ENCODE data around the gene IRGC.

Gene IRGC

DNA sequence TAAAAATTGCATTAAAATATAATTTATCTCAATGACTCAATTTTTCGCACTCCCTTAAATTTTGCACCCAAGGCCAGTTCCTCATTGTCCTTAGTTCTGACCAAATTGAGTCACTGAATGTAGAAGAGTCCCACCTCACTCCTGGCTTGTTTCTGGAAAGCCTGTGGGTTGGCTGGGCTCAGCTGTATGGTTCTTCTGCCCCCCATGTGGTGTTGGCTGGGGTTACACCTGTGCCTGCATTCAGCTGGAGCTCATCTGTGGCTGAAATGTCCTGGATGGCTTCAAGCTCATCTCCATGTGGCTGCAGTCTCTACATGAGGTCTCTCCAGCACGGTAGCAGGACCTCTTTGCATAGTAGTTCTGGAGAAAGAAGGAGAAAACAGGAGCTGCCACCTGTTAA is 7.2 kb upstream of the IRGC start:
- POLR2A ChIA-PET (ENCODE audit: low non-redundant PET), result no interaction called here
- no peak for TF ChIP-seq CTCF (conservative IDR thresholded peaks at IDR 0.05; ENCODE audit: low read depth)
- no peak overlapping the region for H3K27ac ChIP-seq
- CTCF ChIA-PET, result no interaction called here
- DNase-seq (ENCODE audit: low spot score), result no peak

DNA sequence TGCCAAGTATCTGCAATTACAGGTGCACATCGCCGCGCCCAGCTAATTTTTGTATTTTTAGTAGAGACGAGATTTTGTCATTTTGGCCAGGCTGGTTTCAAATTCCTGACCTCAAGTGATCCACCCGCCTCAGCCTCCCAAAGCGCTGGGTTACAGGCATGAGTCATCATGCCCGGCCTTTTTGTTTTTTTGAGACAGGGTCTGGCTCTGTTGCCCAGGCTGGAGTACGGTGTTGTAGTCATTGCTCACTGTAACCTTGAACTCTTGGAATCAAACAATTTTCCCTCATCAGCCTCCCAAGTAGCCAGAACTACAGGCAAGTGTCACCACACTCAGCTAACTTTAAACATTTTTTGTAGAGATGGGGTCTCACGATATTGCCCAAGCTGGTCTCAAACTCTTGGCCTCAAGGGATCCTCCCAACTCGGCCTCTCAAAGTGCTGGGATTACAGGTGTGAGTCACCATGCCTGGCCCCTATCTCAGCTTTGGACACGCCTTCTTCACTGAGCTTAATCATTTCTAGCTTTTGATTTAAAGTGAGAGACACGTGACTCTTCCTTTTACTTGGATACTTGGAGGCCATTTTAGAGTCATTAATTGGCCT is 4.0 kb upstream of the IRGC start:
- ChIA-PET POLR2A (ENCODE audit: low non-redundant PET) (no interaction called here), CTCF (no interaction called here)
- TF ChIP-seq CTCF (conservative IDR thresholded peaks at IDR 0.05; ENCODE audit: low read depth), result no peak

DNA sequence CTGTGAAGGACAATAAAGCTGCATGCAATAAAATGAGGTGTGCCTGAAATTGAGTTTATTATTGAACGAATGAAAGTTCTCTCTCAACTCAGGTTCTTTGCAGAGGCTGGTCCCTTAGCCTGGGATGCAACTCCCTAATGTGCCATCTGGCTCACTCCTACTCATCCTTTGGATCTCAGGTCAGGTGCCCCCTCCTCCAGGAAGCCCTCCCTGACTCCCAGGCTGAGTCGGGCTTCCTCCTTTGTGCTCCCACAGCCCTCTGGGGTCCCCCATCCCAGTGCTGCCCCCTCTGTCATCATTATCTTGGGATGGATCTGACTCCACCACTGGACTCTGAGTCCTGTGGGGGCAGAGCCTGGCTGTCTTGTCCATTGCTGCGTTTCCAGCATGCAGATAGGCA is 2.7 kb upstream of the IRGC start:
- CTCF ChIA-PET, result no interaction called here
- no peak overlapping the region for H3K27ac ChIP-seq
- POLR2A ChIA-PET (ENCODE audit: low non-redundant PET), result no interaction called here
- DNase-seq (ENCODE audit: low spot score), result no peak
- no peak for TF ChIP-seq CTCF (conservative IDR thresholded peaks at IDR 0.05; ENCODE audit: low read depth)

More for the DNA sequence above, 4.0 kb upstream of the IRGC start:
- DNase-seq (ENCODE audit: low spot score), result no peak
- H3K27ac ChIP-seq, result no peak overlapping the region

- ChIA-PET CTCF (no interaction called here), POLR2A (ENCODE audit: low non-redundant PET) (no interaction called here)
- H3K27ac ChIP-seq, result no peak overlapping the region
- no peak for TF ChIP-seq CTCF (conservative IDR thresholded peaks at IDR 0.05; ENCODE audit: low read depth)
- DNase-seq (ENCODE audit: low spot score), result no peak
Observed at GRCh38 chr19:43718627-43719377, 2.9 kb downstream of the IRGC start.

DNA sequence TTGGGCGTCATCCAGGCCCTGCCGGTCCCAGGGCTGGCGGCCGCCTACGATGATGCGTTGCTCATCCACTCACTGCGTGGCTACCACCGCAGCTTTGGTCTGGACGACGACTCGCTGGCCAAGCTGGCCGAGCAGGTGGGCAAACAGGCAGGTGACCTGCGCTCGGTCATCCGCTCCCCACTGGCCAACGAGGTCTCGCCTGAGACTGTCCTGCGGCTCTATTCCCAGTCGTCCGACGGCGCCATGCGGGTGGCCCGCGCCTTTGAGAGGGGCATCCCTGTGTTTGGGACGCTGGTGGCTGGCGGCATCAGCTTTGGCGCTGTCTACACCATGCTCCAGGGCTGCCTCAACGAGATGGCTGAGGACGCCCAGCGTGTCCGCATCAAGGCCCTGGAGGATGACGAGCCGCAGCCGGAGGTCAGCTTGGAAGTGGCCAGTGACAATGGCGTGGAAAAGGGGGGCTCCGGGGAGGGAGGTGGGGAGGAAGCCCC is 3.5 kb downstream of the IRGC start:
- CTCF ChIA-PET, result interaction anchor here (0.6 kb wide), 1 partner anchor 818 kb away, joined by 3 read pairs; no protein-coding TSS in a partner anchor
- TF ChIP-seq CTCF (conservative IDR thresholded peaks at IDR 0.05; ENCODE audit: low read depth), result no peak

GRCh38 chr19:43719918-43720317 is 4.0 kb downstream of the IRGC start:
- ChIA-PET CTCF (interaction anchor here (0.6 kb wide), 1 partner anchor 817 kb away, joined by 3 read pairs; no protein-coding TSS in a partner anchor), POLR2A (ENCODE audit: low non-redundant PET) (interaction anchor here (0.6 kb wide), 1 partner anchor 51 kb away, joined by 5 read pairs; no protein-coding TSS in a partner anchor)
- no peak for TF ChIP-seq CTCF (conservative IDR thresholded peaks at IDR 0.05; ENCODE audit: low read depth)
- no peak overlapping the region for H3K27ac ChIP-seq
- no peak for DNase-seq (ENCODE audit: low spot score)

More for the DNA sequence above, 3.5 kb downstream of the IRGC start:
- no peak for DNase-seq (ENCODE audit: low spot score)
- POLR2A ChIA-PET (ENCODE audit: low non-redundant PET), result no interaction called here
- H3K27ac ChIP-seq, result no peak overlapping the region
